H9 (cell line): Measurements from ENCODE around the gene POFUT1. TPM values are rescaled to one million over a fixed set of nuclear protein-coding genes. Genes with fewer than 3 reads are reported as not detected.
"Not testable (repeated sequence)": the region's sequence is repeated elsewhere in the genome, so short reads cannot be mapped to it uniquely, and the experiment has no call there.

ENCODE experiments used
- DNase-seq: peaks from one replicate; pipeline ENCODE4 v3.0.0-alpha.2; 2017
- H2AFZ ChIP-seq: one replicate; pipeline ENCODE4 v1.6.1; 2013; ENCODE audit warnings: mild to moderate bottlenecking, low read length, control low read depth, moderate library complexity
- H2AK5ac ChIP-seq: 2 replicates; pipeline ENCODE4 v1.6.1; 2013; ENCODE audit warnings: low read length, control low read depth, mixed read lengths; ENCODE audit not compliant: insufficient read length
- H2BK120ac ChIP-seq: one replicate; pipeline ENCODE4 v1.6.1; 2013; ENCODE audit warnings: low read depth, mild to moderate bottlenecking, low read length, control low read depth, inconsistent platforms; ENCODE audit not compliant: poor library complexity, severe bottlenecking
- H2BK12ac ChIP-seq: 2 replicates; pipeline ENCODE4 v1.6.1; 2013; ENCODE audit warnings: low read length, control low read depth, mixed read lengths, low read depth; ENCODE audit not compliant: insufficient read length
- H2BK15ac ChIP-seq: 2 replicates; pipeline ENCODE4 v1.6.1; 2013; ENCODE audit warnings: low read depth, low read length, control low read depth
- H2BK20ac ChIP-seq: one replicate; pipeline ENCODE4 v1.6.1; 2013; ENCODE audit warnings: low read depth, mild to moderate bottlenecking, low read length, control low read depth, inconsistent platforms; ENCODE audit not compliant: poor library complexity, severe bottlenecking
- H2BK5ac ChIP-seq: 2 replicates; pipeline ENCODE4 v1.6.1; 2013; ENCODE audit warnings: low read length, control low read depth, mixed read lengths; ENCODE audit not compliant: insufficient read length
- H3K14ac ChIP-seq: 2 replicates; pipeline ENCODE4 v1.6.1; 2013; ENCODE audit warnings: low read length, control low read depth; ENCODE audit not compliant: insufficient read depth
- H3K18ac ChIP-seq: 2 replicates; pipeline ENCODE4 v1.6.1; 2013; ENCODE audit warnings: low read depth, mild to moderate bottlenecking, mixed read lengths, low read length, control low read depth; ENCODE audit not compliant: insufficient read length
- H3K23ac ChIP-seq: 2 replicates; pipeline ENCODE4 v1.6.1; 2013; ENCODE audit warnings: low read length, control low read depth, mixed read lengths, low read depth; ENCODE audit not compliant: insufficient read length
- H3K23me2 ChIP-seq: 2 replicates; pipeline ENCODE4 v1.6.1; 2013; ENCODE audit warnings: low read depth, mild to moderate bottlenecking, mixed read lengths, low read length, control low read depth; ENCODE audit not compliant: insufficient read length, poor library complexity, severe bottlenecking
- H3K27ac ChIP-seq: 2 replicates; pipeline ENCODE4 v1.5.1; 2013; ENCODE audit warnings: low read length, control low read depth, mixed read lengths, low read depth; ENCODE audit not compliant: insufficient read length
- H3K27me3 ChIP-seq: 2 replicates; pipeline ENCODE4 v1.6.1; 2013; ENCODE audit warnings: low read length, control low read depth, inconsistent platforms; ENCODE audit not compliant: insufficient read depth
- H3K4ac ChIP-seq: 2 replicates; pipeline ENCODE4 v1.6.1; 2013; ENCODE audit warnings: low read depth, mild to moderate bottlenecking, control low read depth, inconsistent platforms, low read length, moderate library complexity
- H3K4me1 ChIP-seq: 2 replicates; pipeline ENCODE4 v1.6.1; 2013; ENCODE audit warnings: low read length, control low read depth, inconsistent platforms; ENCODE audit not compliant: insufficient read depth
- H3K4me2 ChIP-seq: 2 replicates; pipeline ENCODE4 v1.6.1; 2013; ENCODE audit warnings: low read length, control low read depth, mixed read lengths; ENCODE audit not compliant: insufficient read length, insufficient read depth
- H3K56ac ChIP-seq: 2 replicates; pipeline ENCODE4 v1.6.1; 2013; ENCODE audit warnings: low read depth, mild to moderate bottlenecking, mixed read lengths, low read length, control low read depth; ENCODE audit not compliant: insufficient read length
- H3K79me1 ChIP-seq: 2 replicates; pipeline ENCODE4 v1.6.1; 2013; ENCODE audit warnings: low read depth, mild to moderate bottlenecking, moderate library complexity, low read length, control low read depth, inconsistent platforms; ENCODE audit not compliant: insufficient read depth, poor library complexity, severe bottlenecking
- H3K79me2 ChIP-seq: 2 replicates; pipeline ENCODE4 v1.6.1; 2013; ENCODE audit warnings: low read length, control low read depth, inconsistent platforms; ENCODE audit not compliant: insufficient read depth
- H3K9ac ChIP-seq: 2 replicates; pipeline ENCODE4 v1.6.1; 2013; ENCODE audit warnings: low read length, control low read depth, mixed read lengths; ENCODE audit not compliant: insufficient read length; ENCODE audit errors: extremely low read depth
- H3K9me3 ChIP-seq: one replicate; pipeline ENCODE4 v1.6.1; 2013; ENCODE audit warnings: low read depth, low read length, inconsistent platforms; ENCODE audit not compliant: control insufficient read depth
- H3T11ph ChIP-seq: one replicate; pipeline ENCODE4 v1.6.1; 2013; ENCODE audit warnings: mild to moderate bottlenecking, low read length, control low read depth, inconsistent platforms
- H4K20me1 ChIP-seq: one replicate; pipeline ENCODE4 v1.6.1; 2013; ENCODE audit not compliant: control insufficient read depth, insufficient read length, insufficient read depth
- H4K5ac ChIP-seq: 2 replicates; pipeline ENCODE4 v1.6.1; 2013; ENCODE audit warnings: low read depth, mild to moderate bottlenecking, mixed read lengths, low read length, control low read depth; ENCODE audit not compliant: insufficient read length
- H4K8ac ChIP-seq: replicated peaks from 2 replicates; pipeline ENCODE4 v1.6.1; 2013; ENCODE audit warnings: low read length, control low read depth, mixed read lengths, low read depth; ENCODE audit not compliant: insufficient read length
- H4K91ac ChIP-seq: 2 replicates; pipeline ENCODE4 v1.6.1; 2013; ENCODE audit warnings: low read depth, mild to moderate bottlenecking, moderate library complexity, mixed read lengths, low read length, control low read depth; ENCODE audit not compliant: insufficient read length
- H3K27ac Mint-ChIP-seq, 3 experiments: 2 replicates in 2 of 3; 3 replicates in 1 of 3; pipeline ENCODE4 v1.8.0; 2020 to 2021; ENCODE audit warnings: mixed read lengths in 3 of 3, mild to moderate bottlenecking in 1 of 3, moderate library complexity in 1 of 3
- H3K27me3 Mint-ChIP-seq: 2 replicates; pipeline ENCODE4 v1.8.0; 2021; ENCODE audit warnings: low read depth, mild to moderate bottlenecking, moderate library complexity, mixed read lengths
- H3K36me3 Mint-ChIP-seq, 3 experiments: 2 replicates in 2 of 3; 3 replicates in 1 of 3; pipeline ENCODE4 v1.8.0; 2020 to 2021; ENCODE audit warnings: low read depth in 3 of 3, mixed read lengths in 3 of 3; ENCODE audit not compliant: insufficient read depth in 1 of 3
- H3K4me1 Mint-ChIP-seq, 2 experiments: 2 replicates each; pipeline ENCODE4 v1.8.0; 2020; ENCODE audit warnings: mixed read lengths in 2 of 2
- H3K4me3 Mint-ChIP-seq, 2 experiments: 2 replicates in 1 of 2; 3 replicates in 1 of 2; pipeline ENCODE4 v1.8.0; 2020 to 2021; ENCODE audit warnings: mild to moderate bottlenecking in 2 of 2, mixed read lengths in 2 of 2, moderate library complexity in 1 of 2
- H3K9me3 Mint-ChIP-seq, 2 experiments: 2 replicates in 1 of 2; 3 replicates in 1 of 2; pipeline ENCODE4 v1.8.0; 2020; ENCODE audit warnings: mild to moderate bottlenecking in 2 of 2, mixed read lengths in 2 of 2, moderate library complexity in 1 of 2
- CTCF ChIP-seq: fragments of 200-600 bp; sonication (generic); conservative IDR thresholded peaks from 3 replicates; pipeline ENCODE4 v1.8.0; 2021; ENCODE audit warnings: antibody characterized with exemption, mild to moderate bottlenecking
- WGBS: extraction: QIAGEN DNeasy Blood & Tissue Kit; methylation state at CpG from one replicate; pipeline ENCODE4 v1.1.7; 2013; ENCODE audit warnings: missing lambda C conversion rate, low lambda C conversion rate, mixed read lengths; ENCODE audit not compliant: insufficient read length; ENCODE audit errors: extremely low coverage; 5-methylcytosine and 5-hydroxymethylcytosine counted together
- total RNA-seq: library from RNA; stranded (reverse); gene quantifications from 2 replicates; pipeline ENCODE4 v1.2.1, GENCODE V29; 2021

The POFUT1 gene
- total RNA-seq, 1 experiment from 2014 or later: 41.2 TPM

- H3K27ac Mint-ChIP-seq, H2BK120ac ChIP-seq, H3K9ac ChIP-seq, H2BK20ac ChIP-seq, H3K79me2 ChIP-seq, H3K27me3 Mint-ChIP-seq, DNase-seq, H3K79me1 ChIP-seq, H3K4ac ChIP-seq, H2AFZ ChIP-seq, H3K18ac ChIP-seq, H3K4me1 ChIP-seq, H2BK15ac ChIP-seq, H4K20me1 ChIP-seq, H4K8ac ChIP-seq, H2BK12ac ChIP-seq, H3T11ph ChIP-seq, H2AK5ac ChIP-seq, H3K9me3 Mint-ChIP-seq, H3K23ac ChIP-seq, H3K23me2 ChIP-seq, H3K56ac ChIP-seq, H2BK5ac ChIP-seq, H3K4me1 Mint-ChIP-seq, H3K9me3 ChIP-seq, H3K27me3 ChIP-seq, H4K5ac ChIP-seq, H4K91ac ChIP-seq, H3K4me2 ChIP-seq, H3K14ac ChIP-seq, H3K27ac ChIP-seq: not testable (repeated sequence)
- no CpG with 5 or more reads among the region's 20 CpGs for WGBS
- H3K4me3 Mint-ChIP-seq: peak overlapping the region in 1 of 2 experiments; percentile 42; a peak in 1 of 5 replicates
- H3K36me3 Mint-ChIP-seq: peaks cover 46 to 90% (median 70%) of the 10 kb centered on the region in 3 experiments
- TF ChIP-seq CTCF: peak; percentile 45; the same call in 2 of the 3 replicates
Observed at GRCh38 chr20:32197136-32197535, 10.5 kb upstream of the POFUT1 start.
